Mesenchymal stem cell (in vitro differentiated cells and primary cell): Measurements from ENCODE around the gene USP24.

Experiments used
- DNase-seq: peaks from one replicate; pipeline ENCODE4 v3.0.0-alpha.2; 2013
- H2AFZ ChIP-seq: one replicate; pipeline ENCODE4 v1.6.1; 2013; ENCODE audit warnings: low read depth, mild to moderate bottlenecking, control low read depth, inconsistent platforms, low read length, moderate library complexity
- H2AK5ac ChIP-seq: 2 replicates; pipeline ENCODE4 v1.6.1; 2013; ENCODE audit warnings: low read length, moderate library complexity, mild to moderate bottlenecking, inconsistent platforms; ENCODE audit not compliant: severe bottlenecking
- H2BK120ac ChIP-seq: one replicate; pipeline ENCODE4 v1.6.1; 2013; ENCODE audit warnings: low read depth, mild to moderate bottlenecking, inconsistent platforms, low read length, moderate library complexity
- H2BK12ac ChIP-seq, 2 experiments: one replicate each; pipeline ENCODE4 v1.6.1; 2013; ENCODE audit warnings: inconsistent platforms in 2 of 2, low read length in 2 of 2, mild to moderate bottlenecking in 2 of 2, moderate library complexity in 2 of 2, control low read depth in 1 of 2
- H2BK15ac ChIP-seq: one replicate; pipeline ENCODE4 v1.6.1; 2013; ENCODE audit warnings: mild to moderate bottlenecking, low read depth, inconsistent platforms; ENCODE audit not compliant: poor library complexity, severe bottlenecking
- H2BK5ac ChIP-seq: 2 replicates; pipeline ENCODE4 v1.6.1; 2013; ENCODE audit warnings: low read depth, mild to moderate bottlenecking, low read length, control low read depth, inconsistent platforms; ENCODE audit not compliant: poor library complexity, severe bottlenecking
- H3K14ac ChIP-seq, 2 experiments: one replicate each; pipeline ENCODE4 v1.6.1; 2013; ENCODE audit warnings: inconsistent platforms in 2 of 2, low read length in 2 of 2, control low read depth in 1 of 2, mild to moderate bottlenecking in 1 of 2, moderate library complexity in 1 of 2
- H3K18ac ChIP-seq, 2 experiments: one replicate each; pipeline ENCODE4 v1.6.1; 2013; ENCODE audit warnings: inconsistent platforms in 2 of 2, low read length in 2 of 2, control low read depth in 1 of 2, low read depth in 1 of 2, mild to moderate bottlenecking in 1 of 2
- H3K23ac ChIP-seq, 2 experiments: one replicate each; pipeline ENCODE4 v1.6.1; 2013; ENCODE audit warnings: inconsistent platforms in 2 of 2, low read length in 2 of 2, mild to moderate bottlenecking in 2 of 2, moderate library complexity in 2 of 2, control low read depth in 1 of 2
- H3K27ac ChIP-seq: 2 replicates; pipeline ENCODE4 v1.5.1; 2013; ENCODE audit warnings: mild to moderate bottlenecking, moderate library complexity, low read length, control low read depth, inconsistent platforms; ENCODE audit not compliant: poor library complexity, severe bottlenecking
- H3K27me3 ChIP-seq, 2 experiments: 2 replicates each; pipeline versions ENCODE4 v1.6.1 to v1.7.0; 2013; ENCODE audit warnings: low read length in 2 of 2, mild to moderate bottlenecking in 2 of 2, moderate library complexity in 2 of 2, control low read depth in 1 of 2, inconsistent platforms in 1 of 2; ENCODE audit not compliant: control insufficient read depth in 1 of 2, insufficient read depth in 1 of 2
- H3K36me3 ChIP-seq, 2 experiments: 2 replicates each; pipeline versions ENCODE4 v1.6.1 to v1.7.0; 2013; ENCODE audit warnings: low read length in 2 of 2, control low read depth in 1 of 2, inconsistent platforms in 1 of 2, low read depth in 1 of 2, mild to moderate bottlenecking in 1 of 2; ENCODE audit not compliant: insufficient read depth in 2 of 2, control insufficient read depth in 1 of 2
- H3K4ac ChIP-seq, 2 experiments: one replicate each; pipeline ENCODE4 v1.6.1; 2013; ENCODE audit warnings: inconsistent platforms in 2 of 2, low read length in 2 of 2, mild to moderate bottlenecking in 2 of 2, moderate library complexity in 2 of 2, control low read depth in 1 of 2, low read depth in 1 of 2
- H3K4me1 ChIP-seq: 2 replicates; pipeline ENCODE4 v1.6.1; 2013; ENCODE audit warnings: low read depth, low read length, control low read depth; ENCODE audit not compliant: control insufficient read depth, insufficient read depth
- H3K4me2 ChIP-seq: 2 replicates; pipeline ENCODE4 v1.6.1; 2013; ENCODE audit warnings: low read length, mild to moderate bottlenecking, inconsistent platforms; ENCODE audit not compliant: poor library complexity, severe bottlenecking
- H3K4me3 ChIP-seq, 2 experiments: 2 replicates each; pipeline versions ENCODE4 v1.5.1 to v1.7.0; 2013; ENCODE audit warnings: low read length in 2 of 2, mild to moderate bottlenecking in 2 of 2, control low read depth in 1 of 2, low read depth in 1 of 2; ENCODE audit not compliant: insufficient read depth in 1 of 2
- H3K79me1 ChIP-seq: replicated peaks from 2 replicates; pipeline ENCODE4 v1.6.1; 2013; ENCODE audit warnings: mild to moderate bottlenecking, control low read depth, low read length, inconsistent platforms; ENCODE audit not compliant: poor library complexity, severe bottlenecking
- H3K9ac ChIP-seq: 2 replicates; pipeline ENCODE4 v1.7.0; 2013; ENCODE audit warnings: mild to moderate bottlenecking, low read length, moderate library complexity
- H3K9me3 ChIP-seq: 2 replicates; pipeline ENCODE4 v1.7.0; 2013; ENCODE audit warnings: mild to moderate bottlenecking, low read length; ENCODE audit not compliant: control insufficient read depth
- H4K8ac ChIP-seq: one replicate; pipeline ENCODE4 v1.6.1; 2013; ENCODE audit warnings: inconsistent platforms, mild to moderate bottlenecking, low read length, moderate library complexity
- H4K91ac ChIP-seq: one replicate; pipeline ENCODE4 v1.6.1; 2013; ENCODE audit warnings: mild to moderate bottlenecking, low read length, inconsistent platforms
- WGBS: methylation state at CpG from one replicate; pipeline ENCODE4 v1.1.7; 2013; ENCODE audit warnings: mixed read lengths; 5-methylcytosine and 5-hydroxymethylcytosine counted together

The USP24 gene

GRCh38 chr1:55063577-55063942, 151.6 kb downstream of the USP24 start:
- H3K36me3 ChIP-seq = peaks cover 21 to 31% of the 10 kb centered on the region in 2 experiments
- no peak overlapping the region for H3K27ac ChIP-seq
- no peak overlapping the region for H3K23ac ChIP-seq
- H3K27me3 ChIP-seq = peaks cover 0 to 7% of the 10 kb centered on the region in 2 experiments
- no peak for DNase-seq
- H4K8ac ChIP-seq = no peak overlapping the region
- H3K14ac ChIP-seq = no peak overlapping the region
- H3K79me1 ChIP-seq = peaks cover 7% of the 10 kb centered on the region
- 96% methylated on average over 9 of the region's 9 CpGs for WGBS
- no peak overlapping the region for H3K4me2 ChIP-seq
- no peak overlapping the region for H2BK12ac ChIP-seq
- H3K4me1 ChIP-seq = peaks cover 18% of the 10 kb centered on the region
- H3K9me3 ChIP-seq = no peaks in the 10 kb centered on the region
- H2BK120ac ChIP-seq = no peak overlapping the region
- H3K4ac ChIP-seq = no peak overlapping the region
- no peak overlapping the region for H2BK15ac ChIP-seq
- no peak overlapping the region for H2AFZ ChIP-seq
- H3K4me3 ChIP-seq = no peak overlapping the region
- no peak overlapping the region for H2BK5ac ChIP-seq
- no peak overlapping the region for H2AK5ac ChIP-seq
- no peak overlapping the region for H3K18ac ChIP-seq
- H4K91ac ChIP-seq = no peak overlapping the region
- H3K9ac ChIP-seq = no peak overlapping the region

- no peak overlapping the region for H3K27ac ChIP-seq
- H3K4me2 ChIP-seq = no peak overlapping the region
- H3K4me3 ChIP-seq = no peak overlapping the region
- no peak overlapping the region for H2BK12ac ChIP-seq
- peaks cover 7% of the 10 kb centered on the region for H3K79me1 ChIP-seq
- WGBS = 95% methylated on average over 29 of the region's 29 CpGs
- H3K18ac ChIP-seq = no peak overlapping the region
- H3K9ac ChIP-seq = no peak overlapping the region
- H3K14ac ChIP-seq = no peak overlapping the region
- no peak overlapping the region for H2BK5ac ChIP-seq
- peaks cover 21 to 25% of the 10 kb centered on the region in 2 experiments for H3K36me3 ChIP-seq
- H3K27me3 ChIP-seq = peaks cover 0 to 7% of the 10 kb centered on the region in 2 experiments
- no peak overlapping the region for H2AFZ ChIP-seq
- H4K8ac ChIP-seq = no peak overlapping the region
- peaks cover 18% of the 10 kb centered on the region for H3K4me1 ChIP-seq
- no peak overlapping the region for H2BK120ac ChIP-seq
- no peak overlapping the region for H2BK15ac ChIP-seq
- no peak for DNase-seq
- H2AK5ac ChIP-seq = no peak overlapping the region
- H3K9me3 ChIP-seq = no peaks in the 10 kb centered on the region
- H4K91ac ChIP-seq = no peak overlapping the region
- H3K23ac ChIP-seq = no peak overlapping the region
- H3K4ac ChIP-seq = no peak overlapping the region
Observed at GRCh38 chr1:55062801-55063576, 152.2 kb downstream of the USP24 start.

GRCh38 chr1:55061706-55062321, 153.3 kb downstream of the USP24 start:
- Histone ChIP-seq H4K91ac (no peak overlapping the region), H4K8ac (no peak overlapping the region), H2BK15ac (no peak overlapping the region), H3K27me3 (peaks cover 0 to 7% of the 10 kb centered on the region in 2 experiments), H3K23ac (no peak overlapping the region), H3K36me3 (peaks cover 13% of the 10 kb centered on the region in 2 experiments), H3K79me1 (no peaks in the 10 kb centered on the region), H2BK5ac (no peak overlapping the region), H3K9ac (no peak overlapping the region), H3K4me3 (no peak overlapping the region), H3K18ac (no peak overlapping the region), H3K4me1 (peaks cover 18% of the 10 kb centered on the region), H2BK12ac (no peak overlapping the region), H3K4ac (no peak overlapping the region), H2AK5ac (no peak overlapping the region), H2BK120ac (no peak overlapping the region), H3K4me2 (no peak overlapping the region), H3K14ac (no peak overlapping the region), H3K27ac (no peak overlapping the region), H3K9me3 (no peaks in the 10 kb centered on the region), H2AFZ (no peak overlapping the region)
- 80% methylated on average over 4 of the region's 4 CpGs for WGBS
- no peak for DNase-seq

- Histone ChIP-seq H3K4me1 (peaks cover 18% of the 10 kb centered on the region), H3K18ac (no peak overlapping the region), H3K9ac (no peak overlapping the region), H3K4ac (no peak overlapping the region), H3K9me3 (no peaks in the 10 kb centered on the region), H4K8ac (no peak overlapping the region), H4K91ac (no peak overlapping the region), H2BK120ac (no peak overlapping the region), H2BK12ac (no peak overlapping the region), H3K4me3 (no peak overlapping the region), H3K27ac (no peak overlapping the region), H3K79me1 (no peaks in the 10 kb centered on the region), H3K4me2 (no peak overlapping the region), H2AFZ (no peak overlapping the region), H3K36me3 (peaks cover 6 to 11% of the 10 kb centered on the region in 2 experiments), H3K27me3 (peaks cover 0 to 7% of the 10 kb centered on the region in 2 experiments), H2BK5ac (no peak overlapping the region), H2BK15ac (no peak overlapping the region), H3K23ac (no peak overlapping the region), H2AK5ac (no peak overlapping the region), H3K14ac (no peak overlapping the region)
- 83% methylated on average over 13 of the region's 13 CpGs for WGBS
- no peak for DNase-seq
Observed at GRCh38 chr1:55061000-55061705, 154.0 kb downstream of the USP24 start.
